K562 (cell line): ENCODE results near the gene TOPORS.

ENCODE experiments used
- CEBPB ChIP-seq: fragments of 450-650 bp; IDR thresholded peaks from 2 replicates; pipeline ENCODE4 v1.6.1; 2016; ENCODE audit warnings: missing genetic modification characterization, missing compliant biosample characterization
- EGR1 ChIP-seq: fragments of 450-650 bp; conservative IDR thresholded peaks from 2 replicates; pipeline ENCODE4 v1.6.1; 2017; ENCODE audit warnings: mild to moderate bottlenecking
- MTA3 ChIP-seq: fragments of 450-650 bp; formaldehyde crosslinking; IDR thresholded peaks from 2 replicates; pipeline ENCODE4 v1.6.1; 2017; ENCODE audit warnings: mild to moderate bottlenecking, borderline replicate concordance
- RFX5 ChIP-seq: IDR thresholded peaks from 2 replicates; pipeline ENCODE4 v1.6.1; 2011; ENCODE audit warnings: low read depth, mild to moderate bottlenecking, improper control_type of control experiment, low read length
- SMAD4 ChIP-seq: fragments of 250-450 bp; sonication (Bioruptor Pico); conservative IDR thresholded peaks from 2 replicates; pipeline ENCODE4 v1.8.0; 2021; ENCODE audit warnings: inconsistent platforms, mild to moderate bottlenecking, moderate library complexity
- TAF9B ChIP-seq: fragments of 450-650 bp; IDR thresholded peaks from 2 replicates; pipeline ENCODE4 v1.6.1; 2018; ENCODE audit warnings: mild to moderate bottlenecking; ENCODE audit not compliant: partially characterized antibody
- TRIM24 ChIP-seq, 2 experiments: fragments of 450-650 bp; IDR thresholded peaks; 2 replicates each; pipeline ENCODE4 v1.6.1; 2016
- TF ChIP-seq, protein P1 (sequence below), 2 experiments: fragments of 450-650 bp; IDR thresholded peaks; 2 replicates each; pipeline ENCODE4 v1.6.1; 2016; ENCODE audit warnings: mild to moderate bottlenecking in 2 of 2, borderline replicate concordance in 1 of 2, low read depth in 1 of 2, moderate library complexity in 1 of 2
- TF ChIP-seq, protein P2 (sequence below), 3 experiments: IDR thresholded peaks in 2 of 3; conservative IDR thresholded peaks in 1 of 3; 2 replicates each; pipeline ENCODE4 v1.5.1; 2011 to 2012; ENCODE audit warnings: low read length in 3 of 3, mild to moderate bottlenecking in 3 of 3, control low read depth in 2 of 3, improper control_type of control experiment in 1 of 3, inconsistent platforms in 1 of 3, low read depth in 1 of 3, mixed read lengths in 1 of 3, moderate library complexity in 1 of 3; ENCODE audit not compliant: insufficient read depth in 2 of 3

DNA sequence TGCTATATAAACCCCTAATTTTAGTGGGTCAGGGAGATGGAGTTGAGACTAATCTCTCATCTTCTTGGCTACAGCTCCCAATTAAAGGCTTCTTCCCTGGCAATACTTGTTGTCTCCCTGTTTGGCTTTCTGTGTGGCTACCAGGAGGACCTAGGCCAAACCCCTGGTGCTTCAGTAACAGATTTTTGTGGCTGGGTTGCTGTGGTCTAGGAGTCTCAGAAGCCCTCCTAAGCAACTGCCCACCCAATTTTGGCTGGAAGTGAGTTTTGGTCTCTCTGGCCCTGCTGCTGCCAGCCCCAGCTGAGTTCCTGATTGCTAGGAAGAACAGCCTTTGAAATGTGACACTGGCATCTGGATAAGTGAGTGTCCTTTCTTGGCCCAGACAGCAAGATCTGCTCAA, 36.1 kb downstream of the TOPORS start:
- TF ChIP-seq MTA3, result no peak
- TF ChIP-seq SMAD4 (CRISPR knock-in tag), result no peak
- no peak for TF ChIP-seq TAF9B
- TF ChIP-seq CEBPB (tag), result no peak
- TF ChIP-seq EGR1, result no peak
- no peak for TF ChIP-seq RFX5
- TF ChIP-seq, protein P1, sequence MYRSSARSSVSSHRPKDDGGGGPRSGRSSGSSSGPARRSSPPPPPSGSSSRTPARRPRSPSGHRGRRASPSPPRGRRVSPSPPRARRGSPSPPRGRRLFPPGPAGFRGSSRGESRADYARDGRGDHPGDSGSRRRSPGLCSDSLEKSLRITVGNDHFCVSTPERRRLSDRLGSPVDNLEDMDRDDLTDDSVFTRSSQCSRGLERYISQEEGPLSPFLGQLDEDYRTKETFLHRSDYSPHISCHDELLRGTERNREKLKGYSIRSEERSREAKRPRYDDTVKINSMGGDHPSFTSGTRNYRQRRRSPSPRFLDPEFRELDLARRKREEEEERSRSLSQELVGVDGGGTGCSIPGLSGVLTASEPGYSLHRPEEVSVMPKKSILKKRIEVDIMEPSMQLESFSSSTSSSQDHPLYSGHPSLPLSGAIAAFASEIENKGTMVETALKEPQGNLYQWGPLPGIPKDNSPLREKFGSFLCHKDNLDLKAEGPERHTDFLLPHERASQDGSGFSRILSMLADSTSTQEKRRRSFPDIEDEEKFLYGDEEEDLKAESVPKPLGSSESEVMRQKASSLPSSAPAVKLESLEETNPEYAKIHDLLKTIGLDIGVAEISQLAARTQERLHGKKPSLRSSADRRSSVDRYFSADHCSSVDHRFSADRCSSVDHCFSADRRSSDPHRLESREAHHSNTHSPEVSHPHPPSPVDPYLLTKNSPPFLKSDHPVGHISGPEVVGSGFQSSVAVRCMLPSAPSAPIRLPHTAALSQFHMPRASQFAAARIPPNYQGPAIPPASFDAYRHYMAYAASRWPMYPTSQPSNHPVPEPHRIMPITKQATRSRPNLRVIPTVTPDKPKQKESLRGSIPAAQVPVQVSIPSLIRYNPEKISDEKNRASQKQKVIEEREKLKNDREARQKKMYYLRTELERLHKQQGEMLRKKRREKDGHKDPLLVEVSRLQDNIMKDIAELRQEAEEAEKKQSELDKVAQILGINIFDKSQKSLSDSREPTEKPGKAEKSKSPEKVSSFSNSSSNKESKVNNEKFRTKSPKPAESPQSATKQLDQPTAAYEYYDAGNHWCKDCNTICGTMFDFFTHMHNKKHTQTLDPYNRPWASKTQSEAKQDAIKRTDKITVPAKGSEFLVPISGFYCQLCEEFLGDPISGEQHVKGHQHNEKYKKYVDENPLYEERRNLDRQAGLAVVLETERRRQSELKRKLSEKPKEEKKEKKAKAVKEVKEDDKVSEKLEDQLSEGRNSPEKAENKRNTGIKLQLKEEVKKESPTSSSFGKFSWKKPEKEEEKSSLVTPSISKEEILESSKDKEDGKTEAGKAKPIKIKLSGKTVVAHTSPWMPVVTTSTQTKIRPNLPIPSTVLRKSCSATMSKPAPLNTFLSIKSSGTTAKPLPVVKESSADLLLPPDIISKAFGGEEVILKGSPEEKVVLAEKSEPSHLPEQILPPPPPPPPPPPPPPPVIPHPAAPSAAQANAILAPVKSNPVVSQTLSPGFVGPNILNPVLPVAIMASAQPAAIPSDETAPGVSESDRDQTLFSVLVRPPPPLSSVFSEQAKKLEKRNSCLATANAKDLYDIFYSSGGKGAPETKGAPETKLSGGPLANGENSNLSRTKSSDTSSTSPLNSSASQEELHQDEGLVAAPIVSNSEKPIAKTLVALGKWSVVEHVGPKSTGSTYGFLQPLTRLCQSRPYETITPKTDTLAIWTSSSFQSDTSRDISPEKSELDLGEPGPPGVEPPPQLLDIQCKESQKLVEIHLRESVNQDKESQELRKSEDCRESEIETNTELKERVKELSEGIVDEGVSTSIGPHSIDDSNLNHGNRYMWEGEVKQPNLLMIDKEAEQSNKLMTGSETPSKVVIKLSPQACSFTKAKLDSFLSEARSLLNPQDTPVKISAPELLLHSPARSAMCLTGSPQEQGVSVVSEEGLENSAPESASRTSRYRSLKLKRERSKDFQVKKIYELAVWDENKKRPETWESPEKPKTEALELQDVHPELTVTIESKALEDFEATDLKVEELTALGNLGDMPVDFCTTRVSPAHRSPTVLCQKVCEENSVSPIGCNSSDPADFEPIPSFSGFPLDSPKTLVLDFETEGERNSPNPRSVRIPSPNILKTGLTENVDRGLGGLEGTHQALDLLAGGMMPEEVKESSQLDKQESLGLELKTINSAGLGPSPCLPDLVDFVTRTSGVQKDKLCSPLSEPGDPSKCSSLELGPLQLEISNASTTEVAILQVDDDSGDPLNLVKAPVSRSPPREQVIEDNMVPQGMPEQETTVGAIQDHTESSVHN (IDR thresholded peaks at IDR 0.05; ENCODE audit: borderline replicate concordance in 1 of 2, low read depth in 1 of 2), result no peak
- TF ChIP-seq, protein P2, sequence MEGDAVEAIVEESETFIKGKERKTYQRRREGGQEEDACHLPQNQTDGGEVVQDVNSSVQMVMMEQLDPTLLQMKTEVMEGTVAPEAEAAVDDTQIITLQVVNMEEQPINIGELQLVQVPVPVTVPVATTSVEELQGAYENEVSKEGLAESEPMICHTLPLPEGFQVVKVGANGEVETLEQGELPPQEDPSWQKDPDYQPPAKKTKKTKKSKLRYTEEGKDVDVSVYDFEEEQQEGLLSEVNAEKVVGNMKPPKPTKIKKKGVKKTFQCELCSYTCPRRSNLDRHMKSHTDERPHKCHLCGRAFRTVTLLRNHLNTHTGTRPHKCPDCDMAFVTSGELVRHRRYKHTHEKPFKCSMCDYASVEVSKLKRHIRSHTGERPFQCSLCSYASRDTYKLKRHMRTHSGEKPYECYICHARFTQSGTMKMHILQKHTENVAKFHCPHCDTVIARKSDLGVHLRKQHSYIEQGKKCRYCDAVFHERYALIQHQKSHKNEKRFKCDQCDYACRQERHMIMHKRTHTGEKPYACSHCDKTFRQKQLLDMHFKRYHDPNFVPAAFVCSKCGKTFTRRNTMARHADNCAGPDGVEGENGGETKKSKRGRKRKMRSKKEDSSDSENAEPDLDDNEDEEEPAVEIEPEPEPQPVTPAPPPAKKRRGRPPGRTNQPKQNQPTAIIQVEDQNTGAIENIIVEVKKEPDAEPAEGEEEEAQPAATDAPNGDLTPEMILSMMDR (IDR thresholded peaks at IDR 0.05 in 2 of 3, conservative IDR thresholded peaks at IDR 0.05 in 1 of 3; ENCODE audit: insufficient read depth in 2 of 3, low read depth in 1 of 3, low read length in 3 of 3), result no peak
- TF ChIP-seq TRIM24 (IDR thresholded peaks at IDR 0.05), result no peak
